Endothelial cell of umbilical vein (primary cell): ENCODE results near the gene A3GALT2. TPM values are rescaled to one million over a fixed set of nuclear protein-coding genes. Genes with fewer than 3 reads are reported as not detected.

Source experiments
- BruUV-seq: library from RNA; stranded (reverse); fragments of 400-500 nt; replicated peaks from 2 replicates; lab custom pipeline; 2021; lab: Mats Ljungman, UMichigan
- CTCF ChIA-PET: fragments of 300-600, 350-600 bp; sonication (Branson Sonifier 250); formaldehyde crosslinking; loops from one replicate; lab custom pipeline; 2021; ENCODE audit warnings: antibody characterized with exemption, inconsistent platforms; lab: Charles Lee
- POLR2A ChIA-PET: fragments of 300-600, 350-600 bp; sonication (Branson Sonifier 250); formaldehyde crosslinking; loops from one replicate; lab custom pipeline; 2021; ENCODE audit warnings: antibody characterized with exemption, inconsistent platforms; lab: Charles Lee
- DNase-seq: peaks from one replicate; pipeline ENCODE4 v3.0.0-alpha.2; 2011; ENCODE audit warnings: low read depth, low spot score
- FAIRE-seq: peaks from 2 replicates; lab custom pipeline; 2011; peaks lifted over from hg19 to GRCh38; lab: Jason Lieb, UNC
- H2AFZ ChIP-seq: 2 replicates; pipeline ENCODE4 v1.6.0; 2012; ENCODE audit warnings: low read depth, low read length, control low read depth, inconsistent platforms
- H3K27ac ChIP-seq: 2 replicates; pipeline ENCODE4 v1.5.1; 2011; ENCODE audit warnings: low read depth, mild to moderate bottlenecking, control low read depth, low read length, moderate library complexity; ENCODE audit not compliant: insufficient read depth
- H3K27me3 ChIP-seq, 2 experiments: 2 replicates each; pipeline versions ENCODE4 v1.6.0 to v1.6.1; 2011; ENCODE audit warnings: low read length in 2 of 2, mixed read lengths in 1 of 2; ENCODE audit not compliant: control insufficient read depth in 2 of 2, insufficient read depth in 2 of 2
- H3K36me3 ChIP-seq, 2 experiments: 2 replicates in 1 of 2; 3 replicates in 1 of 2; pipeline ENCODE4 v1.5.1; 2011; ENCODE audit warnings: low read length in 2 of 2, mild to moderate bottlenecking in 1 of 2, moderate library complexity in 1 of 2; ENCODE audit not compliant: control insufficient read depth in 2 of 2, insufficient read depth in 2 of 2; ENCODE audit errors: extremely low read depth in 1 of 2
- H3K4me1 ChIP-seq: 3 replicates; pipeline ENCODE4 v1.5.1; 2011; ENCODE audit warnings: mild to moderate bottlenecking, low read length; ENCODE audit not compliant: control insufficient read depth, insufficient read depth; ENCODE audit errors: extremely low read depth
- H3K4me2 ChIP-seq: 2 replicates; pipeline ENCODE4 v1.6.1; 2011; ENCODE audit warnings: low read length, control low read depth, mixed read lengths; ENCODE audit not compliant: insufficient read depth
- H3K4me3 ChIP-seq, 3 experiments: fragments of 200-600 bp in 1 of 3; sonication (generic), shearing (Covaris generic) in 1 of 3; replicated peaks in 1 of 3; 2 replicates each; pipeline ENCODE4 v1.5.1; 2011 to 2016; ENCODE audit warnings: control low read depth in 3 of 3, low read length in 3 of 3, mild to moderate bottlenecking in 2 of 3, inconsistent platforms in 1 of 3, low read depth in 1 of 3, moderate library complexity in 1 of 3; ENCODE audit not compliant: insufficient read depth in 1 of 3
- H3K79me2 ChIP-seq: 2 replicates; pipeline ENCODE4 v1.6.0; 2012; ENCODE audit warnings: low read length, inconsistent platforms; ENCODE audit not compliant: control insufficient read depth, insufficient read depth
- H3K9ac ChIP-seq: replicated peaks from 2 replicates; pipeline ENCODE3; 2011; ENCODE audit warnings: low read length, control low read depth; ENCODE audit not compliant: insufficient read depth; ENCODE audit errors: extremely low read depth
- H3K9me1 ChIP-seq: replicated peaks from 3 replicates; pipeline ENCODE4 v1.6.0; 2011; ENCODE audit warnings: mild to moderate bottlenecking, low read length; ENCODE audit not compliant: control insufficient read depth, insufficient read depth; ENCODE audit errors: extremely low read depth
- H3K9me3 ChIP-seq: replicated peaks from 2 replicates; pipeline ENCODE4 v1.5.1; 2012; ENCODE audit warnings: low read length, inconsistent platforms; ENCODE audit not compliant: control insufficient read depth, insufficient read depth
- H4K20me1 ChIP-seq: replicated peaks from 2 replicates; pipeline ENCODE3; 2011; ENCODE audit warnings: mild to moderate bottlenecking, low read length; ENCODE audit not compliant: control insufficient read depth, insufficient read depth; ENCODE audit errors: extremely low read depth
- EZH2 ChIP-seq: IDR thresholded peaks from 2 replicates; pipeline ENCODE4 v1.6.1; 2012; ENCODE audit warnings: borderline replicate concordance, low read depth, mild to moderate bottlenecking, moderate library complexity, low read length, inconsistent platforms; ENCODE audit not compliant: severe bottlenecking
- FOS ChIP-seq: IDR thresholded peaks from 2 replicates; pipeline ENCODE4 v1.6.1; 2011; ENCODE audit warnings: mild to moderate bottlenecking, low read length, moderate library complexity, borderline replicate concordance; ENCODE audit not compliant: insufficient read depth
- GATA2 ChIP-seq: IDR thresholded peaks from 2 replicates; pipeline ENCODE4 v1.7.0; 2011; ENCODE audit warnings: low read depth, mild to moderate bottlenecking, moderate library complexity, mixed read lengths, low read length; ENCODE audit not compliant: insufficient read length, insufficient read depth
- JUN ChIP-seq: IDR thresholded peaks from 2 replicates; pipeline ENCODE4 v1.6.1; 2011; ENCODE audit warnings: borderline replicate concordance, low read depth; ENCODE audit not compliant: insufficient read length, insufficient read depth
- MAX ChIP-seq: IDR thresholded peaks from 2 replicates; pipeline ENCODE4 v1.6.1; 2011; ENCODE audit not compliant: insufficient read depth, insufficient read length
- MYC ChIP-seq: IDR thresholded peaks from one replicate; pipeline ENCODE4 v1.6.1; 2011; ENCODE audit warnings: mild to moderate bottlenecking, low read depth, low read length
- POLR2A ChIP-seq: IDR thresholded peaks from 2 replicates; pipeline ENCODE4 v1.6.1; 2012; ENCODE audit warnings: low read depth, mild to moderate bottlenecking, control low read depth, low read length
- POLR2AphosphoS5 ChIP-seq: IDR thresholded peaks from 2 replicates; pipeline ENCODE4 v1.6.1; 2012; ENCODE audit warnings: low read depth, mild to moderate bottlenecking, control low read depth, low read length, moderate library complexity; ENCODE audit not compliant: insufficient read depth
- dilution Hi-C: fragments of 300-500 bp; cut with MboI; formaldehyde crosslinking; loops from one replicate; pipeline ENCODE4 v1.15.0; 2019; ENCODE audit warnings: low sequenced_read_pairs; ENCODE audit not compliant: extremely low pct_ligation_motif_present
- intact Hi-C: fragments of 100-400 bp; cut with micrococcal nuclease; formaldehyde crosslinking; loops from one replicate; pipeline ENCODE4 v1.10.0; 2022
- polyA plus RNA-seq, 4 experiments: library from polyadenylated mRNA; depleted of rRNA in 3 of 4; stranded (reverse) in 3 of 4; unstranded in 1 of 4; fragments of >200 nt; gene quantifications; 2 replicates each; pipeline versions ENCODE4 v1.2.1 to v1.2.3, GENCODE V29; 2011 to 2012; ENCODE audit warnings: missing spikeins in 1 of 4
- total RNA-seq: library from RNA; stranded (reverse); gene quantifications from 2 replicates; pipeline ENCODE4 v1.2.3, GENCODE V29; 2021
- TF ChIP-seq, protein P1 (sequence below), 2 donors: IDR thresholded peaks; 1 replicate in 1 of 2; 2 replicates in 1 of 2; pipeline ENCODE4 v1.5.1; 2011; ENCODE audit warnings: low read length in 2 of 2, mild to moderate bottlenecking in 2 of 2, moderate library complexity in 2 of 2, control low read depth in 1 of 2, inconsistent platforms in 1 of 2, low read depth in 1 of 2; ENCODE audit not compliant: insufficient read depth in 1 of 2; ENCODE audit errors: extremely low read depth in 1 of 2

A3GALT2 gene
- total and polyA plus RNA-seq, 2 donors (not counting 3 experiments of a cell fraction or from before 2014, with no cell fraction given) = not detected

- TF ChIP-seq JUN (no peak), GATA2 (no peak), FOS (no peak), EZH2 (no peak), MAX (no peak), MYC (no peak), POLR2AphosphoS5 (no peak), POLR2A (no peak)
- TF ChIP-seq, protein P1, sequence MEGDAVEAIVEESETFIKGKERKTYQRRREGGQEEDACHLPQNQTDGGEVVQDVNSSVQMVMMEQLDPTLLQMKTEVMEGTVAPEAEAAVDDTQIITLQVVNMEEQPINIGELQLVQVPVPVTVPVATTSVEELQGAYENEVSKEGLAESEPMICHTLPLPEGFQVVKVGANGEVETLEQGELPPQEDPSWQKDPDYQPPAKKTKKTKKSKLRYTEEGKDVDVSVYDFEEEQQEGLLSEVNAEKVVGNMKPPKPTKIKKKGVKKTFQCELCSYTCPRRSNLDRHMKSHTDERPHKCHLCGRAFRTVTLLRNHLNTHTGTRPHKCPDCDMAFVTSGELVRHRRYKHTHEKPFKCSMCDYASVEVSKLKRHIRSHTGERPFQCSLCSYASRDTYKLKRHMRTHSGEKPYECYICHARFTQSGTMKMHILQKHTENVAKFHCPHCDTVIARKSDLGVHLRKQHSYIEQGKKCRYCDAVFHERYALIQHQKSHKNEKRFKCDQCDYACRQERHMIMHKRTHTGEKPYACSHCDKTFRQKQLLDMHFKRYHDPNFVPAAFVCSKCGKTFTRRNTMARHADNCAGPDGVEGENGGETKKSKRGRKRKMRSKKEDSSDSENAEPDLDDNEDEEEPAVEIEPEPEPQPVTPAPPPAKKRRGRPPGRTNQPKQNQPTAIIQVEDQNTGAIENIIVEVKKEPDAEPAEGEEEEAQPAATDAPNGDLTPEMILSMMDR (IDR thresholded peaks at IDR 0.05; ENCODE audit: extremely low read depth in 1 of 2, insufficient read depth in 1 of 2, low read depth in 1 of 2, low read length in 2 of 2) = no peak
- Histone ChIP-seq H3K27me3 (no peaks in the 10 kb centered on the region), H3K79me2 (no peaks in the 10 kb centered on the region), H2AFZ (no peak overlapping the region), H3K9ac (no peak overlapping the region), H3K4me2 (no peak overlapping the region), H3K4me3 (no peak overlapping the region), H3K9me3 (no peaks in the 10 kb centered on the region), H3K27ac (no peak overlapping the region), H3K4me1 (no peaks in the 10 kb centered on the region), H3K9me1 (no peaks in the 10 kb centered on the region), H3K36me3 (peaks cover 7 to 29% of the 10 kb centered on the region in 2 experiments), H4K20me1 (no peaks in the 10 kb centered on the region)
- FAIRE-seq (no peak), DNase-seq (no peak)
- BruUV-seq = no TSS peak
- CTCF ChIA-PET = no interaction called here
- intact Hi-C loops = no loop called here
- dilution Hi-C loops = no loop called here
- POLR2A ChIA-PET = no interaction called here
These were observed 40.7 kb downstream of the A3GALT2 start for GRCh38 chr1:33280091-33280661.
